ENCODE results near the gene PRKD2.
"Not testable (repeated sequence)": the region's sequence is repeated elsewhere in the genome, so short reads cannot be mapped to it uniquely, and the experiment has no call there.

PRKD2 gene

GRCh38 chr19:46712768-46713338 lies 4.1 kb downstream of the PRKD2 start:
- H3K4me3 ChIP-seq (ENCODE audit: low read depth, low read length), result not testable (repeated sequence)

- H3K4me3 ChIP-seq (ENCODE audit: low read depth, low read length), result no peak overlapping the region
These were observed 6.2 kb downstream of the PRKD2 start for GRCh38 chr19:46710687-46711086.

GRCh38 chr19:46704379-46705076 lies 12.4 kb downstream of the PRKD2 start:
- no peak overlapping the region for H3K4me3 ChIP-seq (ENCODE audit: low read depth, low read length)

- H3K4me3 ChIP-seq (ENCODE audit: low read depth, low read length), result no peak overlapping the region
These were observed 16.2 kb downstream of the PRKD2 start for GRCh38 chr19:46700704-46701103.

DNA sequence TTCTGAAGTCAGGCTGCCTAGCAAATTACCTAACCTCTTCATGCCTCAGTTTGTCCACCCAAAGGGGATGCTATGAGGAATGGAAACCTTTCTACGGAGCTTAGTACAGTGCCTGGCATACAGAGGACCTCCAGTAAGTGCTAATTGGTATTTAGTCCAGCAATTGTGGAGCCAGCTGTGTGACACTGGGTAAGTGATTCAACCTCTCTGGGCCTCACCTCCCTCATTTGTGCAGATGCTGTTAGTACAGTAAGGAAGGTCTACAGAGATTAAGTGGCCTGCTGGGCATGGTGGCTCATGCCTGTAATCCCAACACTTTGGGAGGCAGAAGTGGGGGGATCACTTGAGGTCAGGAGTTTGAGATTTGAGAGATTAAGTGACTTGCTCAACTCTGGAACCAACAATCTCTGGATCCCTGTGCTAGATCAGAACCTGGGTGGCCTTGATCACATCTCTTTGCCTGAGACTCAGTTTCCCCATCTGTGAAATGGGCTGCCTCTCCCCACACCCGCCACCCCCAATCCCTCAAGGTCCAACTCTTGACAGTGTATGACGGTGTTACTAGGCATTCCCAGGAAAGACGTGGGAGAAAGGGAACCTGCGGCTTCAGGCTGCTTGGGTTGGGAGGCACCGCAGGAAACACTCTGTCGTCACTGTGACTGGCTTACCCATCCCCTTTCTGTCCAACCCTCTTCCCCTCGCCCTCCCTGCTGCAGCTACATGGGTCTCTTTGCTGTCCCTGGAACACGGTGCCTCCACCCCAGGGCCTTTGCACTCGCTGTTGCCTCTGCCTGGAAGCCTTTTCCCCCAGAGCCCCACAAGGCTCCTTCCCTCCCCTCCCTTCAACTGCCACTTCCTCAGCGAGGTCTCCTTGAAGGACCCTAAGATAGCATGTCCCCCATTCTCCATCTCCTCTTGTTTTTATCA lies 18.3 kb downstream of the PRKD2 start:
- no peak overlapping the region for H3K4me3 ChIP-seq (ENCODE audit: low read depth, low read length)

- peak overlapping the region; percentile 24 for H3K4me3 ChIP-seq (ENCODE audit: low read depth, low read length)
These were observed 19.5 kb downstream of the PRKD2 start for GRCh38 chr19:46697204-46697960.

DNA sequence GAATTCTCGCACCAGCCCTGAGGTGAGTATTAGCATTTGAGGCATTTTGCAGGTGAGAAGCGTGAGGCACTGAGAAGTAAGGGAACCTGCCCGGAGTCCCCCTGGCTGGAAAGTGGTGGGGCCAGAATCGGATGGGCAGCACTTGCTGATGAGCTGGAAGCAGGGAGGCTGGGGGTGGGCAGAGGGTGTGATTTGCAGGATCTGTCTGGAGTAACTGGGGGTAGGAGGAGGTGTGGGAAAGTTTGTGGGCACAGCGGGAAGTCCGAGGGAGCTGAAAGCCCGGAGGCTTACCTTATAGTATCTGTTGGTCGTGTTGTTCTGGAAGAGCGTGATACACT lies 20.1 kb downstream of the PRKD2 start:
- H3K4me3 ChIP-seq (ENCODE audit: low read depth, low read length), result no peak overlapping the region

- no peak overlapping the region for H3K4me3 ChIP-seq (ENCODE audit: low read depth, low read length)
These were observed 20.9 kb downstream of the PRKD2 start for GRCh38 chr19:46696052-46696451.

DNA sequence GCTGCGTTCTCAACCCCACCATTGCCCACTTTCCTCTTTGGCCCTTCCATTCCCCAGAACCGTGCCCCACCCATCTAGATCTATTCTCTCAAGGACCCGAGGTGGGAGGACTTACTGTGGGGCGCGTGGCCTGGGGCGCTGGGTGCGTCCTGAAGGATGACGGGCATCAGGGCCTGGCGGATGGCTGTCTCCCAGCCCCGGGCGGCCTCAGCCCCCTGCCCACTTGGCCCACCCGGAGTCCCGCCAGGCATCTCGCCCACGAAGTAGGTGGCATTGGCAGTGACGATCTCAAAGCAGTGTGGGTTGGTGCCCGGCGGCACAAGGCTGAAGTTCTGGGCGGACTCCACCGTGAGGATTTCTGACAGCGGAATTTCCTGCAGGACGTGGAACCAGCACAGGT lies 23.2 kb downstream of the PRKD2 start:
- H3K4me3 ChIP-seq (ENCODE audit: low read depth, low read length), result no peak overlapping the region

- H3K4me3 ChIP-seq (ENCODE audit: low read depth, low read length), result no peak overlapping the region
These were observed 23.8 kb downstream of the PRKD2 start for GRCh38 chr19:46692918-46693722.

DNA sequence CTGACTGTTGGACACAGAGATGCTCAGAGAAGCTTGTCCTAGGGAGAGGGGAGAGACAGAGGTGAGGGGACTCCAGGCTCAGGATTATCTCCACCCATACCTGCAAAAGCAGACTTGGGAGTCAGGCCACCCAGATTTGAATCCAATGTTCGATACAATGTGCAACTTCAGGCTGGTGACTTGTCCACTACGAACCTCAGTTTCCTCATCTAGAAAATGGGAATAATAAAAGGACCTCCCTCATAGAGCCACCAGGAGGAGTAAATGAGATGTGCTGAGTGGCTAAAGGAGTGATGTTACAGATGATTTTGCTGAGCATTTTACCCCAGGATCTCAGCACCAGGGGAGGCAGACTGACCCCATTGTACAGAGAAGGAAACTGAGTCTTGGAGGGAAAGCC lies 25.0 kb downstream of the PRKD2 start:
- H3K4me3 ChIP-seq (ENCODE audit: low read depth, low read length), result no peak overlapping the region

GRCh38 chr19:46691104-46691503 lies 25.8 kb downstream of the PRKD2 start:
- no peak overlapping the region for H3K4me3 ChIP-seq (ENCODE audit: low read depth, low read length)

DNA sequence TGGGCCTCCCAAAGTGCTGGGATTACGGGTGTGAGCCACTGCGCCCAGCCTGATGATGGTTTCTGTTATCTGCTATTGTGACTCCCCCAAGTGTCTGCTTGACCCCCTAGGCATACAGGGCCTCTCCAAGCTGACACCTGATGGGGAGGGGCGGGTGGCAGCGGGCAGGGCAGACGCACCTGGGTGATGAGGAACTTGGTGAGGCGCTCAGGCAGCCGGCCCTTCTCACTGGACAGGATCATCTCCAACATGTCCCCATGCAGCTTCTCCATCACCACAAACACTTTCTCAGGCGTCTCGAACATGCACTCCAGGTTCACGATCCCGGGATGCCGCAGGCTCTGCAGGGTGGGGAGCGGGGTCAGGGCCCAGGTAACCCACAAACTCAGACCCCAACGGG lies 27.6 kb downstream of the PRKD2 start:
- H3K4me3 ChIP-seq (ENCODE audit: low read depth, low read length), result no peak overlapping the region

GRCh38 chr19:46687438-46688145 lies 29.3 kb downstream of the PRKD2 start:
- no peak overlapping the region for H3K4me3 ChIP-seq (ENCODE audit: low read depth, low read length)

DNA sequence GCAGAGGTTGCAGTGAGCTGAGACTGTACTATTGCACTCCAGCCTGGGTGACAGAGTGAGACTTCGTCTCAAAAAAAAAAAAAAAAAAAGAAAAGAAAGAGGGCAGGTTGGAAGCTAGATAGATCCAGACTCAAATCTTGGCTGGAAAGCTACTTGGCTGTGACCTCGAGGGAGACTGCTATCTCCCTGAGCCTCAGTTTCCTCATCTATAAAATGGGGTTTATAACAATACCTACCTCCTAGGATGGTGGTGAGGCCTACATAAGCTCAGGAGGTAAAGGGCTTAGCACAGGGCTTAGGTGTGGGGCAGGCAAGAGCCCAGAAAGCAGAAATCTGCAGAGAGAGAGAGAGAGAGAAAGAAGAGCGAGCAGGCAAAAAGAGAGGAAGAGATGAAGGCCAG lies 31.7 kb downstream of the PRKD2 start:
- no peak overlapping the region for H3K4me3 ChIP-seq (ENCODE audit: low read depth, low read length)

DNA sequence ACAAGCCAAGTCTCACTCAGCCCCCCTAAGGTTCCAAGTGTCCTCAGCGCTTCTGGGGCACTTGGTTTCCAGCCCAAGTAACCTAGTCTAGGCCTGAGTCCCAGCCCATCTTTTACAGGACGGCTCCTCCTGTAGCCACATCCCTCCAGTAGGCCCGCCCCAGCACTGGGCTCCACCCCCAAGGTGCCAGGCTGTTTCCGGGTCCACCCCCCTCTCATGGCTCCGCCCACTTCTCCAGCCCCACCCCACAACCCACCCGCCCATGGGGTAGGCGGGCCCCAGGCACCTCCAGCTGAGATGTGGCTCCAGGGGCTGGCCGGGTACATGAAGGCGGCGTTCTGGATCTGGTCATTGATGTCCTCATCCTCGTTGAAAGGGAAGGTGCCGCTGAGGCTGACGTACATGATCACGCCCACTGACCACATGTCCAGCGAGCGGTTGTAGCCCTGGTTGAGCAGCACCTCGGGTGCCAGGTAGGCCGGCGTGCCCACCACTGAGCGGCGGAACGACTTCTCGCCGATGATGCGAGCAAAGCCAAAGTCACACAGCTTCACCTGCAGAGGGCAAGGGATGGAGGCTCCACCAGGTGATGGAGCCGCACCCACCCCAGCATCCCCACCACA lies 38.7 kb downstream of the PRKD2 start:
- H3K4me3 ChIP-seq (ENCODE audit: low read depth, low read length), result no peak overlapping the region

DNA sequence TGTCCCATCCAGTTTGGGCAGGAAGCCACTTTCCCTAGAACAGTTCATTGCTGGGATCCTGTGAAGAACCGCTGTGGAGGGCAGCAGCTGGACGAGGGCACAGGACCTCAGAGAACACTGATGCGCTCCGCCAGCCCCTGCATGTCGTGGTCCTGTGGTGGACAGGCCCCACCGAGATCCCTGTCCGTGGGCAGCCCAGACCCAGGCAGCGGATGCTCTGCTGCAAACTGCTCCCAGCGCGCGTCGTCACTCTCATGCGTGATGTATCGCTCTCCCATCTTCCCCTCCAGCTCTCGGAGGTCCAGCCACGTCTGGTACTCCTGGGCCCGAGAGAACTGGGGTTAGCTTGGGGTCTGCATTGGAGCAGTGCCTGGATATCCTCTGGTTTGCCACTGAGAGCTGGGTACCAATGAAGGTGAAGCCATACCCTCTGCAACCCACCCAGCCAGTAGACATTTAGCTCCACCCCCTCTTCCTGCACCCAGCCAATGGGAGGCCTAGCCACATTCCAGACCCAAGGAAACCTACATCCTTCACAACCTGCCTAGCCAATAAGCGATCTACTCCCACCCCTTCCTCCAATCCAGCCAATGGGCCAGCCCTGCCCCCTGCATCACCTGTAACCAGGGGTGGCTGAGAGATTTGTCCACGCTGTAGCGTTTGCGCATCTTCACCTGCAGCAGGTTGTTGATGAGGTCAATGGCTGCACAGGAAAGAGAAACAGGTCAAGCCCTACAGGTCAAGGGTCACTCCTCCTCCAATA lies 42.3 kb downstream of the PRKD2 start:
- H3K4me3 ChIP-seq (ENCODE audit: low read depth, low read length), result no peak overlapping the region

GRCh38 chr19:46670813-46671212 lies 46.1 kb downstream of the PRKD2 start:
- H3K4me3 ChIP-seq (ENCODE audit: low read depth, low read length), result no peak overlapping the region

- no peak overlapping the region for H3K4me3 ChIP-seq (ENCODE audit: low read depth, low read length)
These were observed 48.3 kb downstream of the PRKD2 start for GRCh38 chr19:46668662-46669061.

Measured in iPS-11a (cell line).